K562 (cell line): Measurements from ENCODE around the gene ARID3B. TPM values are rescaled to one million over a fixed set of nuclear protein-coding genes. Genes with fewer than 3 reads are reported as not detected.

ENCODE experiments used
- ATAC-seq: fragments of 200-7000 bp; cut with Tn5 transposase; 3 replicates; pipeline ENCODE4 v1.9.1; 2020; ENCODE audit warnings: moderate library complexity
- BruUV-seq: library from RNA; stranded (reverse); fragments of 400-500 nt; replicated peaks from 2 replicates; lab custom pipeline; 2021; lab: Mats Ljungman, UMichigan
- CTCF ChIA-PET: fragments of 300-600 bp; formaldehyde crosslinking; extraction: SDS; loops from one replicate; lab custom pipeline; 2021; ENCODE audit warnings: low intra/inter-chr PET ratio; lab: Yijun Ruan, JAX
- POLR2A ChIA-PET: fragments of 300-600, 350-650 bp; sonication (Branson Sonifier 250); formaldehyde crosslinking; extraction: SDS; loops from one replicate; lab custom pipeline; 2021; ENCODE audit warnings: antibody characterized with exemption, inconsistent platforms; lab: Yijun Ruan, JAX
- DNase-seq, 4 experiments: peaks; one replicate each; pipeline versions ENCODE4 v3.0.0 to v3.0.0-alpha.2; 2011 to 2018; ENCODE audit warnings: low spot score in 3 of 4, mixed read lengths in 3 of 4; ENCODE audit errors: extremely low read depth in 1 of 4
- FAIRE-seq: peaks from 2 replicates; lab custom pipeline; 2011; peaks lifted over from hg19 to GRCh38; lab: Jason Lieb, UNC
- H2AFZ ChIP-seq: 2 replicates; pipeline ENCODE4 v1.6.0; 2011; ENCODE audit warnings: low read depth, low read length, control low read depth, inconsistent platforms
- H3K27ac ChIP-seq: fragments of 200-600 bp; 3 replicates; pipeline ENCODE4 v1.8.0; 2011; ENCODE audit warnings: low read depth, mild to moderate bottlenecking, control low read depth, inconsistent platforms, low read length, moderate library complexity, mixed read lengths; ENCODE audit errors: extremely low read depth
- H3K27me3 ChIP-seq, 2 experiments: fragments of 300-600 bp in 1 of 2; 2 replicates in 1 of 2; 3 replicates in 1 of 2; pipeline versions ENCODE4 v1.6.0 to v1.8.0; 2011; ENCODE audit warnings: inconsistent platforms in 2 of 2, low read length in 2 of 2, mild to moderate bottlenecking in 1 of 2, mixed read lengths in 1 of 2, moderate library complexity in 1 of 2; ENCODE audit not compliant: control insufficient read depth in 2 of 2, insufficient read depth in 2 of 2
- H3K36me3 ChIP-seq: fragments of 300-600 bp; 3 replicates; pipeline ENCODE4 v1.8.0; 2011; ENCODE audit warnings: mild to moderate bottlenecking, low read length, inconsistent platforms; ENCODE audit not compliant: control insufficient read depth, insufficient read depth
- H3K4me1 ChIP-seq, 2 experiments: fragments of 200-600 bp in 1 of 2; replicated peaks in 1 of 2; 2 replicates in 1 of 2; 3 replicates in 1 of 2; pipeline versions ENCODE4 v1.5.1 to v1.8.0; 2011; ENCODE audit warnings: inconsistent platforms in 2 of 2, low read length in 2 of 2, mild to moderate bottlenecking in 1 of 2, mixed read lengths in 1 of 2, moderate library complexity in 1 of 2; ENCODE audit not compliant: control insufficient read depth in 2 of 2, insufficient read depth in 2 of 2
- H3K4me2 ChIP-seq: 2 replicates; pipeline ENCODE4 v1.6.1; 2011; ENCODE audit warnings: low read length, control low read depth, inconsistent platforms, mixed read lengths; ENCODE audit not compliant: insufficient read depth
- H3K4me3 ChIP-seq: fragments of 200-600 bp; sonication (generic), shearing (Covaris generic); 2 replicates; pipeline ENCODE4 v1.5.1; 2016; ENCODE audit warnings: control low read depth, inconsistent platforms
- H3K79me2 ChIP-seq: fragments of 200-600 bp; 3 replicates; pipeline ENCODE4 v1.8.0; 2011; ENCODE audit warnings: low read length, inconsistent platforms; ENCODE audit not compliant: control insufficient read depth, insufficient read depth
- H3K9ac ChIP-seq, 2 experiments: 2 replicates each; pipeline versions ENCODE4 v1.6.0 to v1.6.1; 2011; ENCODE audit warnings: low read depth in 2 of 2, low read length in 2 of 2, control low read depth in 1 of 2, inconsistent platforms in 1 of 2, mild to moderate bottlenecking in 1 of 2, mixed read lengths in 1 of 2; ENCODE audit not compliant: insufficient read depth in 1 of 2
- H3K9me1 ChIP-seq: one replicate; pipeline ENCODE4 v1.6.0; 2011; ENCODE audit warnings: inconsistent platforms, mild to moderate bottlenecking, low read length, moderate library complexity; ENCODE audit not compliant: control insufficient read depth, insufficient read depth
- H3K9me3 ChIP-seq: replicated peaks from 2 replicates; pipeline ENCODE4 v1.5.1; 2011; ENCODE audit warnings: low read depth, low read length, inconsistent platforms; ENCODE audit not compliant: control insufficient read depth, insufficient read depth
- H4K20me1 ChIP-seq: replicated peaks from 2 replicates; pipeline ENCODE4 v1.6.1; 2011; ENCODE audit warnings: low read length, inconsistent platforms, mixed read lengths; ENCODE audit not compliant: control insufficient read depth, insufficient read depth
- HEY1 ChIP-seq: fragments of 250-450 bp; sonication (Bioruptor Pico); IDR thresholded peaks from 2 replicates; pipeline ENCODE4 v1.5.0; 2020; ENCODE audit warnings: mild to moderate bottlenecking, moderate library complexity, borderline replicate concordance
- MEF2D ChIP-seq: conservative IDR thresholded peaks from 2 replicates; pipeline ENCODE4 v1.6.1; 2016; ENCODE audit warnings: low read depth, missing genetic modification characterization, missing compliant biosample characterization
- ZNF551 ChIP-seq: fragments of 250-450 bp; sonication (Bioruptor Pico); IDR thresholded peaks from 2 replicates; pipeline ENCODE4 v1.5.0; 2021; ENCODE audit warnings: mild to moderate bottlenecking, moderate library complexity
- ZNF609 ChIP-seq: sonication (generic); formaldehyde crosslinking; IDR thresholded peaks from 2 replicates; pipeline ENCODE4 v1.8.1; 2023; ENCODE audit warnings: missing genetic modification reagents, mild to moderate bottlenecking, borderline replicate concordance
- WGBS: fragments of 100-300 bp; shearing (Covaris generic); methylation state at CpG from one replicate; pipeline ENCODE4 v1.1.6; 2016; ENCODE audit warnings: low coverage, mixed read lengths; ENCODE audit not compliant: insufficient coverage; ENCODE audit errors: missing lambda C conversion rate; 5-methylcytosine and 5-hydroxymethylcytosine counted together
- in situ Hi-C: fragments of 300-500 bp; cut with MboI; formaldehyde crosslinking; loops from 4 replicates; pipeline ENCODE4 v1.15.0; 2018; ENCODE audit warnings: inconsistent platforms, mixed read lengths
- intact Hi-C: fragments of 100-400 bp; cut with micrococcal nuclease; formaldehyde crosslinking; loops from 2 replicates; pipeline ENCODE4 v1.14.2; 2022
- polyA plus RNA-seq, 8 experiments: library from polyadenylated mRNA; depleted of rRNA in 4 of 8; stranded (reverse) in 5 of 8; unstranded in 3 of 8; fragments of >200 nt; fragmentation: Nextera tagmentation in 2 of 8; fragmentation: Illumina TruSeq in 1 of 8; extraction: Ambion mirVana in 2 of 8; extraction: Trizol in 1 of 8; gene quantifications; 2 replicates each; pipeline versions ENCODE4 v1.2.1 to v1.2.3, GENCODE V29; 2011 to 2014; ENCODE audit warnings: inconsistent platforms in 1 of 8, missing spikeins in 1 of 8
- total RNA-seq, 7 experiments: library from RNA; depleted of rRNA in 6 of 7; stranded (reverse); fragments of >200 nt in 6 of 7; fragmentation: Illumina TruSeq in 2 of 7; extraction: Trizol in 2 of 7; gene quantifications; 2 replicates each; pipeline versions ENCODE4 v1.2.1 to v1.2.3, GENCODE V29; 2011 to 2021; ENCODE audit warnings: low replicate concordance in 1 of 7
- TF ChIP-seq, protein P1 (sequence below), 2 experiments: fragments of 250-450 bp in 1 of 2; fragments of 450-650 bp in 1 of 2; sonication (Bioruptor Pico) in 1 of 2; IDR thresholded peaks; 2 replicates each; pipeline versions ENCODE4 v1.6.1 to v1.8.0; 2016 to 2021; ENCODE audit warnings: mild to moderate bottlenecking in 2 of 2, moderate library complexity in 2 of 2, missing compliant biosample characterization in 1 of 2, missing genetic modification characterization in 1 of 2

The ARID3B gene
- total and polyA plus RNA-seq, 9 of the 15 experiments (the other 6 are each of a cell fraction or from before 2014, with no cell fraction given): 0.32 to 15.1 (median 7.1) TPM

DNA sequence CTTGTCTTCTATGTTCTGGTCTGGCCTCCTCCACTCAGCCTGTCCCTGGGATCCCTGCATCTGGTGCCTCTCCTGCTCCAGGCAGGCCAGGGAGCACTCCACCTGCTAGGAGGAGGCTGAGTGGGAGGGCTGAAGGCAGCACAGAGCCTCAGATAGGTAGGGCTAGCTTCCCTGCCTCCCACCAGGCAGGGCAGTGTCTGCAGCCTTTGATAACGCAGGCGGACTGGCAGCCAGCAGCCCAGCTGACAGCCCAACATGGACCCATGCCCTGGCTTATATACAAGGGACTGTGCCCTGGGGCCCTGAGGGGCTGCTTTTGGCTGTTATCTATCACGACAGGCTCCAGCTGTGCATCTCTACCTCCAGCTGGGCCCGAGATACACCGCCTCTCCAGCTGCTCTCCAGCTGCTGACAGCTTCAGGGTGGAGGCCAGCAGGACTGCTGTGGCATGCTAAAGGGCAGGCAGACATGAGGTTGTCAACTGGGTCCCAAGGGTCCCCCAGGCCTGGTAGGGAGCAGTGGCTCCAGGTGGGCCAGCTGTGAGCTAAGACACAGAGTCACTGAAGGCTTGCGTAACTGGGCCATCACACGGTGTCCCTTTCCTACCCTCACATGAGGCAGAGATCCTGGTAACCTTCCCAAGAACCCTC lies 69.4 kb downstream of the ARID3B start (continued):
- TF ChIP-seq ZNF609 (CRISPR knock-in tag): peak; percentile 94
- TF ChIP-seq MEF2D: peak; percentile 51; the same call in 1 of the 2 replicates

GRCh38 chr15:74611341-74611740 lies 70.3 kb downstream of the ARID3B start:
- CTCF ChIA-PET: no interaction called here
- intact Hi-C loops (loop anchor here (5.0 to 10.0 kb wide), 2 partner anchors 149 to 617 kb away; partner anchors contain the start of genes PML, STOML1 and UBL7), in situ Hi-C loops (loop anchor here (5.0 kb wide), 1 partner anchor 64 kb away; no protein-coding TSS in a partner anchor)
- Histone ChIP-seq H3K4me1 (peaks cover 17 to 56% of the 10 kb centered on the region in 2 experiments), H3K9me3 (no peaks in the 10 kb centered on the region), H3K9ac (peak overlapping the region in 1 of 2 experiments; percentile 48; a peak in 1 of 4 replicates), H3K79me2 (peaks cover 14% of the 10 kb centered on the region), H4K20me1 (peaks cover 19% of the 10 kb centered on the region), H3K27me3 (peaks cover 0 to 11% of the 10 kb centered on the region in 2 experiments; a peak in 2 of 5 replicates), H3K36me3 (no peaks in the 10 kb centered on the region), H3K27ac (no peak overlapping the region), H3K4me2 (no peak overlapping the region), H2AFZ (no peak overlapping the region), H3K9me1 (no peaks in the 10 kb centered on the region), H3K4me3 (no peak overlapping the region)
- WGBS: 32% methylated on average over 9 of the region's 11 CpGs
- DNase-seq (no peak), ATAC-seq (no peak), FAIRE-seq (no peak)
- BruUV-seq: no TSS peak
- POLR2A ChIA-PET: interaction anchor here (0.6 to 9.7 kb wide), 5 partner anchors 10 to 285 kb away, joined by 3 to 111 read pairs (median 3); no protein-coding TSS in a partner anchor
- no peak for TF ChIP-seq ZNF609 (CRISPR knock-in tag)
- no peak for TF ChIP-seq HEY1 (CRISPR knock-in tag)
- TF ChIP-seq, protein P1, sequence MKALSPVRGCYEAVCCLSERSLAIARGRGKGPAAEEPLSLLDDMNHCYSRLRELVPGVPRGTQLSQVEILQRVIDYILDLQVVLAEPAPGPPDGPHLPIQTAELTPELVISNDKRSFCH (CRISPR knock-in tag; IDR thresholded peaks at IDR 0.05): no peak
- TF ChIP-seq, protein P1 (tag; IDR thresholded peaks at IDR 0.05): no peak
- TF ChIP-seq ZNF551 (CRISPR knock-in tag): no peak
